Measurements from ENCODE around the gene ZNF462. TPM values are rescaled to one million over a fixed set of nuclear protein-coding genes. Genes with fewer than 3 reads are reported as not detected.

The ZNF462 gene
- total RNA-seq, 2 donors from 2014 or later = 20.9 to 30.5 TPM

DNA sequence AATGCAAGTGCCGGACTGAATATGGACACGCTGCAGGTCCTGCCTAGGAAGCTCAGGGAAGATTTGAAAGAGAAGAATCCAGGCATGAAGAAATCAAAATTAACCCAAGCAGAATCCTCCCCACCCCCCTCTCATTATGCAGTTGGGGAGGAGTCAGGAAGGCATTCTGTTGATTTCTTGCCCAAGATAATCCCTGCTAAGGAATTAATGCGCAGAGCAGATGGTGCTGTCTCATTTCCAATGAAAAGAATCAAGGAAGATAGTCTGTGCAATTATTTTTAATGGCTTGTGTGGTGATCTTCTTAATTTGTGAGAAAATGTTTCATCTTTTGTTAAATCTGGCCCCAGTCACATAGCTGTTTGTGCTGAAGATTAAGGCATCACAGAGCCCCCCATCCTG, 145.0 kb downstream of the ZNF462 start:
- H3K4me1 ChIP-seq = no peaks in the 10 kb centered on the region
- H3K27ac ChIP-seq = no peak overlapping the region
- no peaks in the 10 kb centered on the region for H3K9me3 ChIP-seq
- H3K27me3 ChIP-seq = no peaks in the 10 kb centered on the region
- peaks cover 31% of the 10 kb centered on the region for H3K36me3 ChIP-seq
- TF ChIP-seq, protein P1, sequence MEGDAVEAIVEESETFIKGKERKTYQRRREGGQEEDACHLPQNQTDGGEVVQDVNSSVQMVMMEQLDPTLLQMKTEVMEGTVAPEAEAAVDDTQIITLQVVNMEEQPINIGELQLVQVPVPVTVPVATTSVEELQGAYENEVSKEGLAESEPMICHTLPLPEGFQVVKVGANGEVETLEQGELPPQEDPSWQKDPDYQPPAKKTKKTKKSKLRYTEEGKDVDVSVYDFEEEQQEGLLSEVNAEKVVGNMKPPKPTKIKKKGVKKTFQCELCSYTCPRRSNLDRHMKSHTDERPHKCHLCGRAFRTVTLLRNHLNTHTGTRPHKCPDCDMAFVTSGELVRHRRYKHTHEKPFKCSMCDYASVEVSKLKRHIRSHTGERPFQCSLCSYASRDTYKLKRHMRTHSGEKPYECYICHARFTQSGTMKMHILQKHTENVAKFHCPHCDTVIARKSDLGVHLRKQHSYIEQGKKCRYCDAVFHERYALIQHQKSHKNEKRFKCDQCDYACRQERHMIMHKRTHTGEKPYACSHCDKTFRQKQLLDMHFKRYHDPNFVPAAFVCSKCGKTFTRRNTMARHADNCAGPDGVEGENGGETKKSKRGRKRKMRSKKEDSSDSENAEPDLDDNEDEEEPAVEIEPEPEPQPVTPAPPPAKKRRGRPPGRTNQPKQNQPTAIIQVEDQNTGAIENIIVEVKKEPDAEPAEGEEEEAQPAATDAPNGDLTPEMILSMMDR (IDR thresholded peaks at IDR 0.05) = no peak
- H3K4me3 ChIP-seq = no peak overlapping the region
- DNase-seq (ENCODE audit: low spot score) = no peak

DNA sequence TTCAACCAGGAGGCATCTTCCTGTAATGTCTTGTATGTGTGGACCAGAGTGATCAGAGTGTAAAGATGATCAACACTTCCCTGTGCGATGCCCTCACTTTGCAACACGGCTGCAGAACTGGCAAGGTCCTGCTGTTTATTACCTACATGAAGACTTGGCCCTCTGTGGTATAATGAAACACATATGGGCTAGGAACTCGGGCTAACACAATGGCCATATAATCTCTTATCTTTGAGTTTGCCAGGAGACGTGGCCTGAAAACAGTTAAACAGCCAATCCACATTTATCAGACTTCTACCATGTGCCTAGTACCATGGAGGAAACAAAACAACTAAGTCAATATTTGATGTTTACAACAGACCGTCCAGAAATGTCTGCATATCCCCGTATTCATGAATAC, 145.5 kb downstream of the ZNF462 start:
- TF ChIP-seq, protein P1 (IDR thresholded peaks at IDR 0.05) = no peak
- H3K27me3 ChIP-seq = no peaks in the 10 kb centered on the region
- H3K27ac ChIP-seq = no peak overlapping the region
- no peak overlapping the region for H3K4me3 ChIP-seq
- DNase-seq (ENCODE audit: low spot score) = no peak
- H3K4me1 ChIP-seq = no peaks in the 10 kb centered on the region
- peaks cover 26% of the 10 kb centered on the region for H3K36me3 ChIP-seq
- no peaks in the 10 kb centered on the region for H3K9me3 ChIP-seq

DNA sequence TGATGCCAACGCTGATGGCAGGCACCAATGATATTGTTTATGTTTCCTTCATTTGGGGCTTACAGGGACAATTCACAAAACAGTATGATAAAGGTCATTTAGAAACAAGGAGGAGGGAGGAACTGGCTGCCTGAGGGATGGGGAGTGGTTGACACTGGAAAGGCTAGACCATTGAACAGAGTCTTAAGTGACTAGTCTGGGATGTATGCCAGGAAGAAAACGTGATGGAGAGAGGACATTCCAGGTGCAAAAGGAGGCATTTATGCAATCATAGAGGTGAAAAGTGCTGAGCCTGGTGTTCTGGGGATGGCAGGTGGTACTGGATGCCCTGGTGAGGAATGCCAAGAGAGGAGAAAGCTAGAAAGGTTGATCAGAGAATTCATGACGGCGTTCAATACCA, 153.4 kb downstream of the ZNF462 start:
- DNase-seq (ENCODE audit: low spot score) = no peak

GRCh38 chr9:107018861-107019545, 156.0 kb downstream of the ZNF462 start:
- Histone ChIP-seq H3K4me3 (no peak overlapping the region), H3K9me3 (no peaks in the 10 kb centered on the region), H3K27ac (no peak overlapping the region), H3K4me1 (peaks cover 0 to 16% of the 10 kb centered on the region in 2 donors), H3K36me3 (no peaks in the 10 kb centered on the region), H3K27me3 (no peaks in the 10 kb centered on the region)
- TF ChIP-seq, protein P1 (IDR thresholded peaks at IDR 0.05) = no peak
- DNase-seq (ENCODE audit: low spot score) = no peak

More for the DNA sequence above, 153.4 kb downstream of the ZNF462 start:
- TF ChIP-seq, protein P1 (IDR thresholded peaks at IDR 0.05) = no peak
- peaks cover 4% of the 10 kb centered on the region for H3K36me3 ChIP-seq
- H3K4me3 ChIP-seq = no peak overlapping the region
- no peaks in the 10 kb centered on the region for H3K27me3 ChIP-seq
- no peak overlapping the region for H3K27ac ChIP-seq
- H3K4me1 ChIP-seq = peaks cover 0 to 16% of the 10 kb centered on the region in 2 donors
- no peaks in the 10 kb centered on the region for H3K9me3 ChIP-seq

DNA sequence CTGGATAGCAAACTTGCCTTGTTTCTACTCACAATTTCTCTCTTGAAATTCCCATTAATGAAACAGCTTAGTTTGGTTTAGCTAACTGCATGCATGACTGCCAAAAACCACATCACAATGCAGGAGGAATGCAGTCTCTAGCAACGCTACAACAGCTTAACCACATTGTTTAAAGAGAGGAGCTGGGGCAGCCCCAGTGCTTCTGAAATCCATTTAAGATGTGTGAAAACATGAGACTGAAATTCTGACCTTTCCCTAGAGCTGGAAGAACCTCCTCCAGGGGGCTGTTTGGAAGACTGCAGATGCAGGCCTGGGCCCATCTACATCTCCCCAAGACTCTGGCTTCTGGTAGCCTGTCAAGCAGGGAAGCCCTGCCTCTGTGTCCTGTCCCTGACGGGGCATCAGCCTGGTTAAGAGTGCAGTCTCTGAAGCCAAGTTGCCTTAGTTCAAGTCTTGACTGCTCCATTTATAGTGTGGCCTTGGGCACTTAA, 157.1 kb downstream of the ZNF462 start:
- Histone ChIP-seq H3K27ac (no peak overlapping the region), H3K9me3 (no peaks in the 10 kb centered on the region), H3K4me1 (peaks cover 0 to 16% of the 10 kb centered on the region in 2 donors), H3K36me3 (no peaks in the 10 kb centered on the region), H3K4me3 (no peak overlapping the region), H3K27me3 (no peaks in the 10 kb centered on the region)
- no peak for DNase-seq (ENCODE audit: low spot score)
- TF ChIP-seq, protein P1 (IDR thresholded peaks at IDR 0.05) = no peak

- Histone ChIP-seq H3K36me3 (no peaks in the 10 kb centered on the region), H3K4me3 (no peak overlapping the region), H3K27me3 (no peaks in the 10 kb centered on the region), H3K4me1 (peaks cover 0 to 11% of the 10 kb centered on the region in 2 donors), H3K27ac (no peak overlapping the region), H3K9me3 (no peaks in the 10 kb centered on the region)
- TF ChIP-seq, protein P1 (IDR thresholded peaks at IDR 0.05) = no peak
- no peak for DNase-seq (ENCODE audit: low spot score)
These were observed 161.2 kb downstream of the ZNF462 start for GRCh38 chr9:107024193-107024592.

Measured in right atrium auricular region (tissue), 2 donors.